Vagina (tissue), 2 donors: ENCODE data around the gene IFIT3.

Experiments used
- POLR2AphosphoS5 ChIP-seq, 2 donors: sonication (generic); formaldehyde crosslinking; IDR thresholded peaks; one replicate each; pipeline ENCODE4 v1.9.0; 2017; ENCODE audit warnings: antibody characterized with exemption in 2 of 2, mild to moderate bottlenecking in 2 of 2, low read depth in 1 of 2; ENCODE audit not compliant: insufficient read depth in 1 of 2
- TF ChIP-seq, protein P1 (sequence below), 3 experiments: fragments of 450-650 bp in 2 of 3; fragments of 200-600 bp in 1 of 3; sonication (generic) in 1 of 3; IDR thresholded peaks; one replicate each; pipeline ENCODE4 v1.5.1; 2017 to 2019; ENCODE audit warnings: antibody characterized with exemption in 3 of 3, mild to moderate bottlenecking in 2 of 3, moderate library complexity in 2 of 3

DNA sequence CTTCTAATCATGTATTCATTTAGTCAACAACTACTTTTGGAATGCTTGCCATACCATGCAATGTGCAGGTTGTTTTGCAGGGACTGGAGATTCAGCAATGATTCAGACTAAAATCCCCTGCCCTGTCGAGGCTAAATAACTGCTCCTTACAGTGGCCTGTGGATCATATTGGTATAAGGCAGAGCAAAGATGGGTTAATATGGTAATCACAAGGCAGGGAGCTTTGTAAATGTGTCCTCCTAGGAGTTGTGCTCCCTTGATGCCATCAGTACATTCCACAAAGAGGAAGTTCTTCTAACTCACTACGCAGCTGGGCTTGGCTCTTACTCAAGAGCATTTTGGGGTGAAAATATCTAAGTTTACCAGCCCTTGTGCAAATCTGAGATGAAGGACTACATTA lies 26.6 kb upstream of the IFIT3 start:
- TF ChIP-seq, protein P1, sequence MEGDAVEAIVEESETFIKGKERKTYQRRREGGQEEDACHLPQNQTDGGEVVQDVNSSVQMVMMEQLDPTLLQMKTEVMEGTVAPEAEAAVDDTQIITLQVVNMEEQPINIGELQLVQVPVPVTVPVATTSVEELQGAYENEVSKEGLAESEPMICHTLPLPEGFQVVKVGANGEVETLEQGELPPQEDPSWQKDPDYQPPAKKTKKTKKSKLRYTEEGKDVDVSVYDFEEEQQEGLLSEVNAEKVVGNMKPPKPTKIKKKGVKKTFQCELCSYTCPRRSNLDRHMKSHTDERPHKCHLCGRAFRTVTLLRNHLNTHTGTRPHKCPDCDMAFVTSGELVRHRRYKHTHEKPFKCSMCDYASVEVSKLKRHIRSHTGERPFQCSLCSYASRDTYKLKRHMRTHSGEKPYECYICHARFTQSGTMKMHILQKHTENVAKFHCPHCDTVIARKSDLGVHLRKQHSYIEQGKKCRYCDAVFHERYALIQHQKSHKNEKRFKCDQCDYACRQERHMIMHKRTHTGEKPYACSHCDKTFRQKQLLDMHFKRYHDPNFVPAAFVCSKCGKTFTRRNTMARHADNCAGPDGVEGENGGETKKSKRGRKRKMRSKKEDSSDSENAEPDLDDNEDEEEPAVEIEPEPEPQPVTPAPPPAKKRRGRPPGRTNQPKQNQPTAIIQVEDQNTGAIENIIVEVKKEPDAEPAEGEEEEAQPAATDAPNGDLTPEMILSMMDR (IDR thresholded peaks at IDR 0.05) = no peak
- no peak for TF ChIP-seq POLR2AphosphoS5 (IDR thresholded peaks at IDR 0.05; ENCODE audit: insufficient read depth in 1 of 2, low read depth in 1 of 2)
